A549 (cell line): ENCODE measurements around the gene UBE2S. TPM values are rescaled to one million over a fixed set of nuclear protein-coding genes. Genes with fewer than 3 reads are reported as not detected.
"Not testable (repeated sequence)": the region's sequence is repeated elsewhere in the genome, so short reads cannot be mapped to it uniquely, and the experiment has no call there.

ENCODE experiments used
- ATAC-seq, 2 experiments: fragments of 200-7000 bp in 1 of 2; fragments of >200 bp in 1 of 2; cut with Nextera tagmentation in 1 of 2; cut with Tn5 transposase in 1 of 2; 3 replicates each; pipeline versions ENCODE4 v1.8.0 to v1.9.1; 2018 to 2020; ENCODE audit warnings: mild to moderate bottlenecking in 1 of 2, moderate library complexity in 1 of 2
- CTCF ChIA-PET: fragments of 300-600 bp; sonication (Branson Sonifier 250); formaldehyde crosslinking; extraction: SDS; loops from one replicate; lab custom pipeline; 2021; ENCODE audit warnings: antibody characterized with exemption, inconsistent platforms; lab: Yijun Ruan, JAX
- POLR2A ChIA-PET: fragments of 350-600 bp; formaldehyde crosslinking; extraction: SDS; loops from one replicate; lab custom pipeline; 2021; ENCODE audit warnings: antibody characterized with exemption, inconsistent platforms; lab: Yijun Ruan, JAX
- DNase-seq, 2 experiments: peaks; one replicate each; pipeline versions ENCODE4 v3.0.0 to v3.0.0-alpha.2; 2011 to 2016; ENCODE audit warnings: low read depth in 1 of 2, low spot score in 1 of 2
- FAIRE-seq: peaks from 2 replicates; lab custom pipeline; 2011; peaks lifted over from hg19 to GRCh38; lab: Jason Lieb, UNC
- H3K27ac ChIP-seq, 2 experiments: fragments of >200 bp; sonication (Bioruptor Twin); formaldehyde crosslinking; 3 replicates each; pipeline ENCODE4 v1.5.1; 2016 to 2017
- H3K4me1 ChIP-seq: fragments of >200 bp; sonication (Bioruptor Twin); formaldehyde crosslinking; 3 replicates; pipeline ENCODE4 v1.6.1; 2016
- H3K4me2 ChIP-seq: fragments of >200 bp; sonication (Bioruptor Twin); formaldehyde crosslinking; 3 replicates; pipeline ENCODE4 v1.6.1; 2016
- H3K4me3 ChIP-seq: fragments of >200 bp; sonication (Bioruptor Twin); formaldehyde crosslinking; 3 replicates; pipeline ENCODE4 v1.5.1; 2016
- H3K9me3 ChIP-seq: fragments of >200 bp; sonication (Bioruptor Twin); formaldehyde crosslinking; 3 replicates; pipeline ENCODE4 v1.6.1; 2016
- CEBPB ChIP-seq, 2 experiments: fragments of >200 bp in 1 of 2; sonication (Bioruptor Twin) in 1 of 2; formaldehyde crosslinking in 1 of 2; IDR thresholded peaks; 2 replicates each; pipeline ENCODE4 v1.6.1; 2012 to 2016
- CHD2 ChIP-seq: fragments of 150-350 bp; IDR thresholded peaks from 2 replicates; pipeline ENCODE4 v1.6.1; 2014; ENCODE audit warnings: low read length; ENCODE audit not compliant: partially characterized antibody
- GATA3 ChIP-seq: IDR thresholded peaks from 2 replicates; pipeline ENCODE4 v1.6.1; 2012; ENCODE audit warnings: borderline replicate concordance
- HOXA7 ChIP-seq: fragments of 250-450 bp; sonication (Bioruptor Pico); IDR thresholded peaks from 2 replicates; pipeline ENCODE4 v1.5.0; 2020; ENCODE audit warnings: mild to moderate bottlenecking, moderate library complexity
- JUN ChIP-seq, 2 experiments: fragments of >200 bp; sonication (Bioruptor Twin); formaldehyde crosslinking; IDR thresholded peaks; 2 replicates in 1 of 2; 3 replicates in 1 of 2; pipeline ENCODE4 v1.6.1; 2016 to 2017
- KDM5A ChIP-seq: fragments of 200-600 bp; sonication (generic); IDR thresholded peaks from 2 replicates; pipeline ENCODE4 v1.6.1; 2016; ENCODE audit warnings: antibody characterized with exemption, mild to moderate bottlenecking
- POLR2AphosphoS2 ChIP-seq: conservative IDR thresholded peaks from 2 replicates; pipeline ENCODE4 v1.6.1; 2012; ENCODE audit warnings: low read length, improper control_type of control experiment, inconsistent platforms
- SREBF2 ChIP-seq: fragments of 450-650 bp; IDR thresholded peaks from 2 replicates; pipeline ENCODE4 v1.6.1; 2014; ENCODE audit warnings: mild to moderate bottlenecking, moderate library complexity
- ZFP36 ChIP-seq: fragments of 450-650 bp; IDR thresholded peaks from 2 replicates; pipeline ENCODE4 v1.6.1; 2014; ENCODE audit warnings: borderline replicate concordance; ENCODE audit not compliant: partially characterized antibody
- WGBS: methylation state at CpG from one replicate; pipeline ENCODE4 v1.1.6; 2017; ENCODE audit errors: missing lambda C conversion rate; 5-methylcytosine and 5-hydroxymethylcytosine counted together
- polyA plus RNA-seq, 4 experiments: library from polyadenylated mRNA; depleted of rRNA in 3 of 4; stranded (reverse); fragments of >200 nt; fragmentation: RNase III in 1 of 4; extraction: RNeasy Plus Mini Kit Qiagen cat#74134 plus additional on column Dnase treatment in 1 of 4; gene quantifications; 2 replicates in 3 of 4; 3 replicates in 1 of 4; pipeline ENCODE4 v1.2.3, GENCODE V29; 2011 to 2017
- TF ChIP-seq, protein P1 (sequence below): IDR thresholded peaks from 2 replicates; pipeline ENCODE4 v1.6.1; 2012

Gene UBE2S
- polyA plus RNA-seq, 2 of the 4 experiments (the other 2 are of a cell fraction), result 139 to 295 TPM

DNA sequence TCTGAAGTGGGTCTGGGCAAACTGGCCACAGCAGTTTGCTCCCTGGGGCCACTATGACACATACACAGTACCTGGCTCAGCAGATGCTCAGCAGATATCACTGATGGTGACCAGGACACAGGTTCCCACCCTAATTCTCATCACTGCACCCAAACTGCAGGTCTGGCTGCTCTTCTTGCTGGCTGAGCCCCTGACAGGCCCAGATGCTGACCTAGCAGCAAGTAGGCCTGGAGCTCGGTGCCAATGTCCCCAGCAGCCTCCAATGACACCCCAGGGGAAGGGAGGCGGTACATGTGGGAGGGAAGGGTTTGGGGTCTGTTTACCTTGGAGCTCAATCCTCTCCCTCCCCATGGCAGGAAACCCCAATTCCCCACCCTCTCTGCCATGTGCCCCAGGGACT lies 5.1 kb downstream of the UBE2S start:
- H3K9me3 ChIP-seq, result no peaks in the 10 kb centered on the region
- peaks cover 43% of the 10 kb centered on the region for H3K4me1 ChIP-seq
- CTCF ChIA-PET, result interaction anchor here (0.6 to 5.3 kb wide), 10 partner anchors 9 to 262 kb away, joined by 3 to 23 read pairs (median 5); no protein-coding TSS in a partner anchor
- POLR2A ChIA-PET, result interaction anchor here (0.8 to 1.0 kb wide), 2 partner anchors 9 to 143 kb away, joined by 3 to 6 read pairs; partner anchors contain the start of gene PPP6R1
- no peak for DNase-seq
- H3K4me2 ChIP-seq, result peak overlapping the region; percentile 5; the same call in 1 of the 3 replicates
- H3K27ac ChIP-seq, result peak overlapping the region in 1 of 2 experiments; percentile 32; a peak in 2 of 6 replicates
- no peak for FAIRE-seq
- no peak overlapping the region for H3K4me3 ChIP-seq
- 0 out of 6 replicates have a peak, but pooled peaks of 1 of the 2 experiments have one; percentile 3 for ATAC-seq
- WGBS, result 86% methylated on average over 2 of the region's 2 CpGs
- TF ChIP-seq HOXA7 (CRISPR knock-in tag), result peak; percentile 37; the same call in 1 of the 2 replicates
- TF ChIP-seq POLR2AphosphoS2, result peak; percentile 52; the same call in 1 of the 2 replicates
- 0 out of 5 replicates have a peak, but pooled peaks of 1 of the 2 experiments have one; percentile 3 for TF ChIP-seq JUN (IDR thresholded peaks at IDR 0.05)
- 0 out of 2 replicates have a peak, but pooled peaks have one; percentile 14 for TF ChIP-seq GATA3
- TF ChIP-seq CHD2, result no peak
- TF ChIP-seq SREBF2, result no peak

DNA sequence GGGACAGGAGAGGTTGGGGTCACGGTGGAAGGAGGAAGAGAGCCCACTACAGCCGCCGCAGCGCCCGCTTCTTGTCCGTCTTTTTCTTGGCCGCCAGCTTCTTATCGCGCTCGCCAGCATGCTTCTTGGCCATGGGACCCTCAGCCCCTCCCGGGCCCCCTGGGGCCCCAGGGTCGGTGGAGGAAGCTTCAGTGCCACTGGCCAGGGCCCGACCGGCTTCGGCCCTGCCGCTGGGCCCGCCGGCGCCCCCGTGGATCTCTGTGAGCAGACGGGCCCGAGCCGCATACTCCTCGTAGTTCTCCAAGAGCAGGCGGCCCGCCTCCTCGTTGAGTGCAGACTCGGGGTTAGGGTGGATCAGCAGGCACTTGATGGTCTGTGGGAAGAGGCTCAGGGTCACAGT lies 6.2 kb downstream of the UBE2S start:
- POLR2A ChIA-PET, DNase-seq, FAIRE-seq, H3K9me3 ChIP-seq, ATAC-seq, H3K4me3 ChIP-seq, H3K27ac ChIP-seq, H3K4me2 ChIP-seq: not testable (repeated sequence)
- H3K4me1 ChIP-seq, result peaks cover 42% of the 10 kb centered on the region
- CTCF ChIA-PET, result interaction anchor here (0.9 to 5.3 kb wide), 9 partner anchors 8 to 260 kb away, joined by 3 to 23 read pairs (median 4); no protein-coding TSS in a partner anchor
- 94% methylated on average over 16 of the region's 28 CpGs for WGBS

DNA sequence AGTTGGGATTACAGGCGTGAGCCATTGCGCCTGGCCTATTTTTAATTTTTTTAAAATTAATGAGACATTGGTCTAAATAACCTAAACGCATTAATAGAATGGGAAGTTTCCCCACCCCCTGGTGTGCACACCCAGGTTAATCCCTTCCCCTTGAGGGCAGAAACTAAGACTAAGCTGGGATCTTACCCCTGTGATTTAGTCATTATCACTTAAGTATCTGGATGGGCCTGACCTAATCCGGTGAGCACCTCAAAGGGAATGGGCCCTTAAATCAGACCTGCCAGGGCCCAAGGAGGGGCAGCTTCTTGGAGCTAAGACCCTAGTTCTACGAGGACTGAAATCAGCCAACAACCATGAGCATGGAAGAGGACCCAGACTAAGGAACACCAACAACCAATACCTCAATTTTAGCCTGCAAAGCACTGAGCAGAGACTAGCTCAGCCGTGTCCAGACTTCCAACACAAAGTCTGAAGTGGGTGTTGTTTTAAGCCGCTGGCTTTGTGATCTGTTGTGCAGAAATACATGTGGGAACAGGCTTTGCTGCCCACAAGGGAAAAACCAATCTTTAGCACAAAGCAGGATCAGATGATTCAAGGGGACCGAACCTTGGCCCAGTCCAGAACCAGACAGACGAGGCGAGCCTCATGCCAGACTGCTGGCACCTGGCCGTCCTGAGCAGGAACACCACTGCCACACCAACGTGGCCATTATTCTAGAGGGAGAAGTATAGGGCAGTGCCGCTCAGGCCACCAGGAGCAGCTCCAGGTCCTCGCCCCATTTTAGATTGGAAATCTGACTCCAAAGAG lies 7.1 kb downstream of the UBE2S start:
- no peak overlapping the region for H3K4me3 ChIP-seq
- WGBS, result 88% methylated on average over 14 of the region's 14 CpGs
- no peaks in the 10 kb centered on the region for H3K9me3 ChIP-seq
- no peak overlapping the region for H3K27ac ChIP-seq
- H3K4me1 ChIP-seq, result peaks cover 33% of the 10 kb centered on the region
- FAIRE-seq (no peak), DNase-seq (no peak), ATAC-seq (peak; percentile 10 to 11; a peak in 3 of 6 replicates)
- POLR2A ChIA-PET, result interaction anchor here (0.5 kb wide), 2 partner anchors 19 to 35 kb away, joined by 4 read pairs; no protein-coding TSS in a partner anchor
- H3K4me2 ChIP-seq, result no peak overlapping the region
- TF ChIP-seq CEBPB (IDR thresholded peaks at IDR 0.05), result no peak
- TF ChIP-seq, protein P1, sequence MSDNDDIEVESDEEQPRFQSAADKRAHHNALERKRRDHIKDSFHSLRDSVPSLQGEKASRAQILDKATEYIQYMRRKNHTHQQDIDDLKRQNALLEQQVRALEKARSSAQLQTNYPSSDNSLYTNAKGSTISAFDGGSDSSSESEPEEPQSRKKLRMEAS, result 0 out of 2 replicates have a peak, but pooled peaks have one; percentile 4
- CTCF ChIA-PET, result interaction anchor here (0.7 to 5.3 kb wide), 9 partner anchors 9 to 259 kb away, joined by 3 to 23 read pairs (median 6); no protein-coding TSS in a partner anchor

GRCh38 chr19:55398200-55398925 lies 9.2 kb downstream of the UBE2S start:
- ChIA-PET POLR2A (interaction anchor here (0.7 to 2.2 kb wide), 3 partner anchors 9 to 103 kb away, joined by 3 to 9 read pairs (median 7); partner anchors contain the start of gene UBE2S), CTCF (interaction anchor here (1.2 to 5.3 kb wide), 4 partner anchors 20 to 106 kb away, joined by 4 to 23 read pairs (median 16); no protein-coding TSS in a partner anchor)
- FAIRE-seq (no peak), ATAC-seq (peak in 1 of 2 experiments; percentile 9; a peak in 3 of 6 replicates), DNase-seq (no peak)
- H3K9me3 ChIP-seq, result no peaks in the 10 kb centered on the region
- no peak overlapping the region for H3K27ac ChIP-seq
- peaks cover 20% of the 10 kb centered on the region for H3K4me1 ChIP-seq
- H3K4me3 ChIP-seq, result no peak overlapping the region
- TF ChIP-seq ZFP36, result peak; percentile 61
- no peak for TF ChIP-seq KDM5A
- H3K4me2 ChIP-seq, result no peak overlapping the region
- 91% methylated on average over 12 of the region's 12 CpGs for WGBS
